ENCODE measurements around the gene TSPAN6. TPM values are rescaled to one million over a fixed set of nuclear protein-coding genes. Genes with fewer than 3 reads are reported as not detected.
A peak's percentile ranks its signal among the peaks of the same experiment; 100 is the strongest.

TSPAN6 gene, protein sequence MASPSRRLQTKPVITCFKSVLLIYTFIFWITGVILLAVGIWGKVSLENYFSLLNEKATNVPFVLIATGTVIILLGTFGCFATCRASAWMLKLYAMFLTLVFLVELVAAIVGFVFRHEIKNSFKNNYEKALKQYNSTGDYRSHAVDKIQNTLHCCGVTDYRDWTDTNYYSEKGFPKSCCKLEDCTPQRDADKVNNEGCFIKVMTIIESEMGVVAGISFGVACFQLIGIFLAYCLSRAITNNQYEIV
- 10 to 100 TPM; 10.8 to 17.0 (median 14.8) TPM for total RNA-seq

DNA sequence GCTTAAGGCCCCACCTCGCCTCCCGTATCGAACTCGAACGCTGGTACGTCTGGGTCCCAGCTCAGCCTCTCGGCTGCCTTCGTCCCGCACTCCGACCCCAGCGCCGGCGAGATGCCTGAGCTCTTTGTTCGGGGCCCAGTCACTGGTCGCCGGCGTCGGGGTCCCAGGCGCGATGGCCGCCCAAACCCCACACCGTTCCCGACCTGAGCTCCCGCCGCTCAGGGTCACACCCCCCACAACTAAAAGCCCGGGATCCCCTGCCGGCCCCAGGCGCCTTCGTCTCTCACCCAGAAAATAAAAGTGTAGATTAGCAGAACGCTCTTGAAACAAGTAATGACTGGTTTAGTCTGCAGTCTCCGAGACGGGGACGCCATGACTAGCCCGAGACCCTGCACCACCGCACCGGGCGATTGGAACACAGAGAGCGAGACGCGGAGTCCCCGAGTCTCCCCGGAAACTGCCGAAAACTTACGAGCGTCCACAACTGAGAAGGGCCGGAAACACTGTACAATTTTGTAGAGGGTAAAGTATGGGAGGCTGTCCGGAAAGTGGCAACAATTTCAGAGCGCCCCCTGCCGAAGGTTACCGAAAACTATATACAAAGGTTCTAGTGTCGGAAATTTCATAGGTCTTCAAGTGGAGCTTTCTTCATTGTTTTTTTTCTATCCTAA lies at the start of gene TSPAN6:
TSPAN6 (minus strand) TSS at position 486 of the 671 bp plus-strand sequence; CDS start at position 374, 112 bp downstream.
- Histone ChIP-seq H3K9me3 (no peaks in the 10 kb centered on the region), H3K4me1 (no peaks in the 10 kb centered on the region), H3K4me3 (peak within 1 kb of the TSS; percentile 56), H3K27me3 (no peaks in the 10 kb centered on the region), H3K36me3 (no peaks in the 10 kb centered on the region), H3K27ac (peak within 1 kb of the TSS; percentile 59)
- peak; percentile 77 to 82 for DNase-seq (ENCODE audit: low spot score in 2 of 2)
- TF ChIP-seq POLR2A (IDR thresholded peaks at IDR 0.05), result no peak
- TF ChIP-seq EP300 (IDR thresholded peaks at IDR 0.05), result no peak
- TF ChIP-seq, protein P1, sequence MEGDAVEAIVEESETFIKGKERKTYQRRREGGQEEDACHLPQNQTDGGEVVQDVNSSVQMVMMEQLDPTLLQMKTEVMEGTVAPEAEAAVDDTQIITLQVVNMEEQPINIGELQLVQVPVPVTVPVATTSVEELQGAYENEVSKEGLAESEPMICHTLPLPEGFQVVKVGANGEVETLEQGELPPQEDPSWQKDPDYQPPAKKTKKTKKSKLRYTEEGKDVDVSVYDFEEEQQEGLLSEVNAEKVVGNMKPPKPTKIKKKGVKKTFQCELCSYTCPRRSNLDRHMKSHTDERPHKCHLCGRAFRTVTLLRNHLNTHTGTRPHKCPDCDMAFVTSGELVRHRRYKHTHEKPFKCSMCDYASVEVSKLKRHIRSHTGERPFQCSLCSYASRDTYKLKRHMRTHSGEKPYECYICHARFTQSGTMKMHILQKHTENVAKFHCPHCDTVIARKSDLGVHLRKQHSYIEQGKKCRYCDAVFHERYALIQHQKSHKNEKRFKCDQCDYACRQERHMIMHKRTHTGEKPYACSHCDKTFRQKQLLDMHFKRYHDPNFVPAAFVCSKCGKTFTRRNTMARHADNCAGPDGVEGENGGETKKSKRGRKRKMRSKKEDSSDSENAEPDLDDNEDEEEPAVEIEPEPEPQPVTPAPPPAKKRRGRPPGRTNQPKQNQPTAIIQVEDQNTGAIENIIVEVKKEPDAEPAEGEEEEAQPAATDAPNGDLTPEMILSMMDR (IDR thresholded peaks at IDR 0.05), result peak in 1 of 2 donors; percentile 20
- 20% methylated on average over 44 of the region's 51 CpGs for WGBS

DNA sequence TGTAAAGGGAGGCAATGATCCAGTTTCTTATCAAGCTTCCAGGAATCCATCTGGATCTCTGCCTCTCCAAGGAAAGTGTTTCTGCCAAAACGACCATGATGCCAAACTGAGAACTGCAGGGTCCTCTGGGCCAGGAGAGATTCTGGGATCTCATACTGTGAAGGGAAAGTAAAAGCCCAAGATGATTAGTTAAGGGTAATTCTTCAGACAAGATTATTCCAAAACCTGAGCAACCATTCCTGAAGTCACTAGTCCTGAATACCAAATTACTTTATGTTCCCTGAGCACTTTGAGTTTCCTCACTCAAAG lies 49.3 kb upstream of the TSPAN6 start:
- DNase-seq (ENCODE audit: low spot score in 2 of 2), result no peak
- WGBS, result 7% methylated on average over 1 of the region's 1 CpG
- no peaks in the 10 kb centered on the region for H3K9me3 ChIP-seq
- H3K36me3 ChIP-seq, result no peaks in the 10 kb centered on the region
- no peaks in the 10 kb centered on the region for H3K4me1 ChIP-seq
- no peak overlapping the region for H3K27ac ChIP-seq
- H3K4me3 ChIP-seq, result no peak overlapping the region
- TF ChIP-seq POLR2A (IDR thresholded peaks at IDR 0.05), result no peak
- no peak for TF ChIP-seq EP300 (IDR thresholded peaks at IDR 0.05)
- TF ChIP-seq, protein P1 (IDR thresholded peaks at IDR 0.05), result no peak
- no peak for TF ChIP-seq POLR2AphosphoS5 (IDR thresholded peaks at IDR 0.05)
- no peaks in the 10 kb centered on the region for H3K27me3 ChIP-seq

DNA sequence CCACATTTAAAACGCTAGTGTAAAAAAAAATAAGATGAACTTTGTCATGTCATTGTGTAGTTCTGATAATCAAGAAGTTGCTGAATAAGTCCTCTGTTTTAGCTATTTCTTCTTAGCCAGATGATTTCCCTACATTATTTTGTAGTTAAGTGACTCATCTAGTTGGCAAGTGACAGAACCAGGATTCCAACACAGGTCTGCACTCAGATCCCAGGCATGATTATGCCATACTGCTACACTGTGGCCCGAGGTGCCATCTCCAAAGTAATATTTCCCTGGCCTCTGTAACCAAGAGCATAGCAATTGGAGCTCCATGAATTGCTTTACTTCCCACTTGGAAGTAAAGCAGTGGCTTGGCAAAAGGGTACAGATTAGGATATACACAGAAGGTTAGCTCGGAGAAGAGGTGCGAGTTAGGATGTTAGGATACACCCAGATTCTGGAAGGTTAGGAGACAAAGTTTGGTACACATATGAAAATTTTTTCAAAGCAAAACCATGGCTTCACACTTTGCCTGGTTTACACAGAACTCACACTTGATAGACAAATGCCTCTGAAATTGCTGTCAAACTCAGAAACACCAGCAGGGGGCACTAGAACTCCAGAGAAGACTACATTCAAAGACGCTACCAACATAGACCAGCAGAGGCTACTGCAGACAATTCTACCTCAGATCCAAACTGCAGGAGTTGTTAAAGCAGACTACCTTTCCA lies 48.8 kb upstream of the TSPAN6 start:
- peak in 1 of 2 donors; percentile 78 for DNase-seq (ENCODE audit: low spot score in 2 of 2)
- no peaks in the 10 kb centered on the region for H3K27me3 ChIP-seq
- no peaks in the 10 kb centered on the region for H3K36me3 ChIP-seq
- H3K9me3 ChIP-seq, result no peaks in the 10 kb centered on the region
- no peak overlapping the region for H3K4me3 ChIP-seq
- 21% methylated on average over 5 of the region's 5 CpGs for WGBS
- H3K27ac ChIP-seq, result no peak overlapping the region
- no peaks in the 10 kb centered on the region for H3K4me1 ChIP-seq
- TF ChIP-seq EP300 (IDR thresholded peaks at IDR 0.05), result no peak
- TF ChIP-seq, protein P1 (IDR thresholded peaks at IDR 0.05), result peak; percentile 63 to 84

DNA sequence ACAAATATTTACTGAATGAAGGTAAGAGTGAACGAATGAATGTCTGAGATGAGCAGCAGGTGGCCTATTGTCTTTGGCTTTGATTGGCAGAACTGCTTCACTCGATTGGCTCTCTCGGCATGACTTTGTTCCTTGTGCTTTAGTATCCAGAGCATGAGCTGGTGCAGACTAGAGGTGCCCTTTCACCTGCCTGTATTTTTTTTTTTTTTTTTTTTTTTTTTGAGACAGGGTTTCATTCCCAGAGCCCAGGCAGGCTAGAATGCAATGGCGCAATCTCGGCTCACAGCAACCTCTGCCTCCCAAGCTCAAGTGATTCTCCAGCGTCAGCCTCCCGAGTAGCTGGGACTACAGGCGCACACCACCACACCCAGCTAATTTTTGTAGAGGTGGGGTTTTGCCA lies 46.3 kb upstream of the TSPAN6 start:
- no peaks in the 10 kb centered on the region for H3K36me3 ChIP-seq
- H3K4me3 ChIP-seq, result no peak overlapping the region
- H3K27ac ChIP-seq, result no peak overlapping the region
- H3K9me3 ChIP-seq, result no peaks in the 10 kb centered on the region
- TF ChIP-seq EP300 (IDR thresholded peaks at IDR 0.05) (no peak), POLR2AphosphoS5 (IDR thresholded peaks at IDR 0.05) (no peak), POLR2A (IDR thresholded peaks at IDR 0.05) (no peak)
- TF ChIP-seq, protein P1 (IDR thresholded peaks at IDR 0.05), result no peak
- WGBS, result 77% methylated on average over 8 of the region's 8 CpGs
- no peak for DNase-seq (ENCODE audit: low spot score in 2 of 2)
- H3K27me3 ChIP-seq, result no peaks in the 10 kb centered on the region
- H3K4me1 ChIP-seq, result no peaks in the 10 kb centered on the region

DNA sequence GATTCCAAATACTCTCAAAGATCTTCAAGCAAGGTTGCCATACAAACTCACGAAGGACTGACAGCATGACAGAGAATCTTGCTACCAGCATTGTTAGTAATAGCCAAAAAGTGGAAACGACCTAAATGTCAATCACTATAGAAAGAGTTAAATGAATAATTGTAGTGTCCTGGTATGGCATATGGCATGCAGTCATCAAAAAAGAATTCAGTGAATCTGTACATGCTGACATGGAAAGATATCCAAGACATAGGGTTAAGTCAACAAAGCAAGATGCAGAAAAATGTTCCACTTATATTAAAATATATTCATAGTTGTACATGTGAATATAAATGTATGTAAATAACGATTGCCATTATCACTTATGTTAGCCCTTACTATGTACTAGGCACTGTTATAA lies 45.0 kb upstream of the TSPAN6 start:
- H3K27me3 ChIP-seq, result no peaks in the 10 kb centered on the region
- TF ChIP-seq POLR2A (IDR thresholded peaks at IDR 0.05) (no peak), POLR2AphosphoS5 (IDR thresholded peaks at IDR 0.05) (no peak), EP300 (IDR thresholded peaks at IDR 0.05) (no peak)
- TF ChIP-seq, protein P1 (IDR thresholded peaks at IDR 0.05), result no peak

More for the DNA sequence above, 45.0 kb upstream of the TSPAN6 start:
- 63% methylated on average over 3 of the region's 3 CpGs for WGBS
- no peaks in the 10 kb centered on the region for H3K36me3 ChIP-seq
- H3K4me1 ChIP-seq, result no peaks in the 10 kb centered on the region
- DNase-seq (ENCODE audit: low spot score in 2 of 2), result no peak
- no peak overlapping the region for H3K27ac ChIP-seq
- no peak overlapping the region for H3K4me3 ChIP-seq
- H3K9me3 ChIP-seq, result no peaks in the 10 kb centered on the region

Measured in suprapubic skin (tissue), 4 donors.